ENCODE measurements around the gene LSM14A.

Gene LSM14A

DNA sequence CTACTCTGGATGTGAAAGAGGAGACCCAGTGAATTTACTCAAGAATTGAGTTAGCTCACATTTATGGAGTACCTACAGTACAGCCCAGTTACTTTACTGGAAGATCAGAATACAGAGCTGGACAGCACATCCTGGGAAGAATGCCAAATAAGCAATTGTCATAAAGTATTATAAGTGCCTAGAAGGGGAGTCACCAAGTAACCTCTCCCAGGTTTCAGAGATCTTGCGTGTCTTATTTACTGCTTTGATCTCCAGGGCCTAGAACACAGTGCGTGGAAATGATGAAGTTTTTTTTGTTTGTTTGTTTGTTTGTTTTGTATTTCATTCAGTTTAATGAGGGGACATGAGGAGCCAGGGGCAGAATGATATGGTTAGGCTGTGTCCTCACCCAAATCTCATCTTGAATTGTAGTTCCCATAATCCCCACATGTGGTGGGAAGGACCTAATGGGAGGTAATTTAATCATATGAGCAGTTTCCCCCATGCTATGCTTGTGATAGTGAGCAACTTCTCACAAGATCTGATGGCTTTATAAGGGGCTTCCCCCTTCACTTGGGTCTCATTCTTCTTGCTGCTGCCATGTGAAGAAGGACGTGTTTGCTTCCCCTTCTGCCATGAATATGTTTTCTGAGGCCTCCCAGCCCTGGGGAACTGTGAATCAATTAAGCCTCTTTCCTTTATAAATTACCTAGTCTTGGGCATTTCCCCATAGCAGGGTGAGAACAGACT lies 87.2 kb downstream of the LSM14A start:
- DNase-seq = no peak

DNA sequence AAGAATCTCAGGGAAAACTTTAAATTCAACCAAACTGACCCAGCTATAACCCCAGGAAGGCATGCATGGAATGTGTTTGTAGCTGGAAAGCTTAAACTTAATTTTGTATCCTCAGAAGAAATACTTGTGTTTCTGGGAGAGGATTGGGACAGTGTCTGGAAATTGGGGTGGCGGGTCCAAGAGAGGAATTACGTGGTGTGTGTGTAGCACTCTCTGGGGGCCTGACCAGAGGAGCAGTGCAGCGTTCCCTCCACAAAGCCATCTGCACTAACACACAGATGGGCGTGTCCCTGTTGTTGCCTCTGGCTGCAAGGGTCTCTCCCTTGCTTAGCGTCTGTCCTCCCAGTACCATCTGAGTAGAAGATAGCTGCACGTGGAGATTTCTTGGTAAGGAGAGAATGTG lies 88.5 kb downstream of the LSM14A start:
- DNase-seq = no peak

DNA sequence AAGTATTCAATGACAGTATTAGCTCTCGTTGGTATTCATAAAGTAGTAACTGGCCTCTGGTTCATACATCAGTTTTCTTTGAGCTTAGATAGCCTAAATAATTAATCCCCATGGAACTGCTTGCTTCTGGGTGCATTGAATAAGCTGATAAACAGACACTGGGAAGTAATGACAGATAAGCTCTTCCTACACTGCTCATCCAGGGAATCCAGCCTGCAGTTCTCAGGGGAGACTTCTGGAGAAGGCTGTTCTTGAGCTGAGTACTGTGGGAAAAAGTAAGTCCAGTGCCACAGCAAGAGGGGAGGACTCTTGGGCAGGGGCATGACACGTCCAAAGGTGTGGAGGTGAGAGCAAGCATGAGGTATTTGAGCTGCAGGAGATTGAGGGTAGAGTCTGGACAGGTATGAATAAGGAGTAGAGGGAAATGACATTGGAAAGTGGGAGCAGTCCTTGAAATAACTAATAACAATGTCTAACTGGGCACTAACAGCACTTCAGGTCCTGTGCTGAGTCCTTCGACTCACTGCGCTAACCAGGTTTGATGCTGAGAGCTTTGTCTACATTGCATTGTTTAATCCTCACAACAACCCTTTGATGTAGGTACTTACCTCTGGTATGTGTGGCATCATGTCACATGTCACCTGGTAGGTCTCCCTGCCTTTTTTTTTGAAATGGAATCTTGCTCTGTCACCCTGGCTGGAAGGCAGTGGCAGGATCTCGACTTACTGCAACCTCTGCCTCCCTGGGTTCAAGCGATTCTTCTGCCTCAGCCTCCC lies 89.2 kb downstream of the LSM14A start:
- DNase-seq = no peak

DNA sequence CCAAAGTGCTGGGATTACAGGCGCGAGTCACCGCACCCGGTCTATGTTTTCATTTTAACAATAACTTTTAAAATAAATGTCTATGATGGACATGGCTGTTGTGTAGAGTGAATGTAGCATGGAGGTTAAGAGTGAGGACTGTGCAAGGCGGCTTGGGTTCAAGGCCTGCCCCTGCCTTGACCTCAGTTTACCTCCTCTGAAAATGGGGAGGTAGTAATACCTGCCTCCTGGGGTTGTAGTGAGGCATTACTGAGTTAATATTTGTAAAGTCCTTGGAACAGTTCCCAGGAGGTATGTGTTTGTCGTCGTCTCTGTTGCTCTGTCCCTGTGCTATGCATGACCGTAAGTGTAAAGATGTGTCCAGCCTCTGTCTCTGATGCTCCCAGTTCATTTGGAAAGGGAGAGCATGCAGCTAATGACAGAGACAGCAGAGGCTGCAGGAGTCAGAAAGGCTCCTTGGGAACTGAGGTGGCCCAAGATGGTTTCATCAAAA lies 91.5 kb downstream of the LSM14A start:
- DNase-seq = no peak

DNA sequence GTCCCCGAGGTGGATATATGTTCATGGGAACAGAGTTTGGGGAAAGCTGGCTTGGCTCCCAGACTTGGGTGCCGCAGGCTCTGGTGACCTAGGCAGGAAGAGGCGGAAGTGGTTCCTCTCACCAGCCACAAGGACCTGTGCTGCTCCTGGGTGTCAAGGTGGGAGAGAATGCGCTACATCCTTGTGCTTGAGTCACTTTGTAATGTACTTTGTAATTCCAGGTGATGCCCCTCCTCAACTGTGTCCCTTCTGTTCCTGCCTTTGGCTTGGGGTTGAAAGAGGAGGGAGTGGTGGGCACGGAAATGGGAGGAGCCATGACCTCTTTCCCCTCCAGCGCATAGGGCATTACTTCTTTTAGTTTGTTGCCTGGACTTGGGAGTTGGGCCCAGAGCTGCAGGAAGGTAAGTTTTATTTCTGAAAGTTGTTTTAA lies 92.9 kb downstream of the LSM14A start:
- no peak for DNase-seq

DNA sequence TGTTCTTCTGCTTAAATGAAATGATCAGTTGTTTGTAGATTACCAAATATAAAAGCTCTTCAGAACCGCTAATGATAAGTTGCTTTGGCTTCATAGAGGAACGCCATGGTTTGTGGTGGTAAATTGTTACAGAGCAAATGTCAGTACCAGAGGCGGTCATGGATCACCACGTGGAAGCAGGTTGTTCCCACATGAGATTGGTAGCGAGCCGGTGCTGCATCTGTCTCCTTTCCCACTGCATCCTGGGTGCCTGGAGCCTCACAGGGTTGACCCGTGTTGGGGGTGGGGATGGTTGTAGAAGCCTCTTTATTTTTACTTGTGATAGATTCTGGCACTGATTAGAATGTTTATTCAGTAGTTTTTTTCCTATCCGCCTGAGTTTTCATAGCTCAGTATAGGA lies 96.8 kb downstream of the LSM14A start:
- DNase-seq = no peak

DNA sequence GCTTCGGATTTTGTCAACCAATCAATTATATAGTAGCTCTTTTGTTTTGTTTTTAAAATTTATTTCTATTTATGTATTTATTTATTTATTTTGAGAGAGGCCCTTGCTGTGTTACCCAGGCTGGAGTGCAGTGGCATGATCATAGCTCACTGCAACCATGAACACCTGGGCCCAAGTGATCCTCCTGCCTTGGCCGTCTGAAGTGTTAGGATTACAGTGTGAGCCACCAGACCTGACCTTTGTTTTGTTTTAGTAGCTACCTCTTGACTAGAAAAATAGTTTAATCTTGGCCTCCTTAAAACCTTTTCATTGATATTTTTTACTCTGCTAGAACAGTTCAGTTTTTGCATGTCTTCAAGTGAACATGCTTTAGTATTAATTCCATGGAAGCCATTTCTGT lies 97.2 kb downstream of the LSM14A start:
- DNase-seq = no peak

DNA sequence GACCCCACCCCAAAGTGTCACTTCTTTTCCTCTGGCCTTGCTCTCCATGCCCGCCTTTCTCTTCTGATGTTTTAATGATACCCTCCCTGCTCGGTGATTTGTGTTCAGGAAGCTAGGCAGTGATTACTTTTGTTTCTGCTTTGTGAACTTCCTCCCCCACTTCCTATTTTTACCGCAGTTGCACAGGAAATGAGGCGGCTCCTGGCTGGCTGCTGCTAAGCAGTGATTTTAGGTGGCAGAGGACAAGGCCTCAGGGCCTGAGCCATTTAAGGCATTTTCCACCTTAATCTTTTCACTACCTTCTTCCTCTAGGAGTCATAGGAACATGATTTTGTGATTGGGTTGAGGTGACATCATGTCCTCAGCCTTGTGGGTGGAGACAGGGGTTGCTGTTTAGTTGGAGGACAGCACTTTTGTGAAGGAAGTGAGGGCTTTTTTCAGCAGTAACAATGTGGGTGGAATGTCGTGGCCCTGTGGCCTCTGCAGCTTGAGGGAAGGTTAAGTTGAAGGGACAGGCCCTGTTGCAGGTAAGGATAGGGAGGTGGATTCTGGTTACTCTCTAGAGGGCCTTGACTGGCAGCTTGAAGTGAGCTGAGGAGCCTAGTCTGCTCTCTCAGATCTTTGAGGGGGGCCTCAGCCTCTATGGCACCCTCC lies 97.8 kb downstream of the LSM14A start:
- DNase-seq = no peak

DNA sequence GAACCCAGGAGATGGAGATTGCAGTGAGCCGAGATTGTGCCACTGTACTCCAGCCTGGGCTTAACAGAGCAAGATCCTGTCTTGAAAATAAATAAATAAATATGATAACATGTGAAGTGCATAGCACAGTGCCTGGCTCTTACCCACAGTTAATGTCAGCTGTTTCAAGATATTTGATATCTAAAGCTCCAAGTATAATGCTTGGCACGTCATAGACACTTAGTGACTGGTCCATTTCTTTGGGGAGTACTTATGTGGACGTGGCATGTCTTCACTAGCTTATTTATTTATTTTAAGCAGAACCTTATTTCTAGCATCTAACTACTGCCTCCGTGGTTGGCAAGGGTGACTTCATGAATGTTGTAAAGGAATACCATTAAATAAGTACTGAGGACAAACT lies 100.8 kb downstream of the LSM14A start:
- DNase-seq = no peak

DNA sequence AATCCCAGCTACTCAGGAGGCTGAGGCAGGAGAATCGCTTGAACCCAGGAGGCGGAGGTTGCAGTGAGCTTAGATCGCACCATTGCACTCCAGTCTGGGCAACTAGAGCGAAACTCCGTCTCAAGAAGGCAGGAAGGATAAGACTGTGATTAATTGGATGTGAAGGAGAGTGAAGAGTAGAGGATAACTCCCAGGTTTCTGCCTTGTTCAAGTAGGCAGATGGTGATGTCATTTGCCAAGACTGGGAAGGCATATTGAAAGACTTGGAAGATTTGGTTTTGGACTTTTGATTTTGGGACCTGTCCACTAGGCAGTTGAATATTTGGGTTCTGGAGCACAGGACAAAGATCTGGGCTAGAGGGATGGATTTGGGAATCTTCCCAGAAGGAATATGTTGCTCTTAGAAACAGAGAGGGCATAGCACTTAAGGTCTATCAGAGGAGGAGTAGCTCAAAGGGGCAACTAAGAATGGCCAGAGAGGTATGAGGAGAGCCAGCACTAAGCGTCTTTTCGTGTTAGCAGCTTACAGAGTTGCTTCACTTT lies 102.1 kb downstream of the LSM14A start:
- DNase-seq = no peak

DNA sequence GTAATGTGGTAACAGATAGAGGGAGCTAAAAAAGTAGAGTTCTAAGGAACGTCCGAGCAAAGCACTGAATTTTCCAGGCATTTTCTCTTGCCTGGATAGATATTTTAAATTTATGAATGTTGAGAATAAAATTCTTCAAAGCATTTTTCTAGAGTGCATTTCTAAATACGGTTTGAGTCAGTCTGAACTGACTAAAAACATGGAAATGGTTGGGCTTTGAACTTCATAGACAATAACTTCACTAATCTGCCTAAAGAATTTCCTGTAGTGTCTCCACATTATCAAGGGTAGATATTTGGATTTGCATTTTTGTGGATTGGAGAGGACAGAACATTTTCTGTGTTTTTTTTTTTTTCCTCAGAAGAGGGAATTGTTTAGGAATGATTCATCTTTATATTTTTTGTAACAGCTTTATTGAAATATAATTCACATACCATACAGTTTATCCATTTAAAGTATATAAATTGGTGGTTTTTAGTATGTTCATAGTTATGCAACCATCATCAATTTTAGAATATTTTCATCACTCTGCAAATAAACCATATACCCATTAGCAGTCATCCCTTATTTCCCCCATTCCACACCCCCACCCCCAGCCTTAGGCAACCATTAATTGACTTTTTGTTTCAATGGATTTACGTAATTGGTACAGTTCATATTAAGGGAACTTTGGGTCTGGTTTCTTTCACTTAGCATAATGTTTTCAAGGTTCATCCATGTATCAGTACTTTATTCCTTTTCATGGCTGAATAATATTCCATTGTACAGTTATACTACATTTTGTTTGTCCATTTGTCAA lies 102.7 kb downstream of the LSM14A start:
- DNase-seq = no peak

DNA sequence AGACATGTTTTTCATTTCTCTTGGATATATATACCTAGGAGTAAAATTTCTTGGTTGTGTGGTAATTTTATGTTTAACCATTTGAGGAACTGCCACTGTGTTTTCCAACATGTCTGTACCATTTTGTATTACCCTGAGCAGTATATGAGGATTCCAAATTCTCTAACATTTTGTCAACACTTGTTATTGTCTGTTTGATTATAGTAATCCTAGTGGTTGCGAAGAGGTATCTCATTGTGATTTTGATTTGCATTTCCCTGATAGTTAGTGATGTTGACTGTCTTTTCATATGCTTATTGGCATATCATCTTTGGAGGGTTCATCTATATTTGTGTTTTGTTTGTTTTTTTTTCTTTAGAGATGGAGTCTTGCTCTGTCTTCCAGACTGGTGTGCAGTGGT lies 103.4 kb downstream of the LSM14A start:
- DNase-seq = no peak

DNA sequence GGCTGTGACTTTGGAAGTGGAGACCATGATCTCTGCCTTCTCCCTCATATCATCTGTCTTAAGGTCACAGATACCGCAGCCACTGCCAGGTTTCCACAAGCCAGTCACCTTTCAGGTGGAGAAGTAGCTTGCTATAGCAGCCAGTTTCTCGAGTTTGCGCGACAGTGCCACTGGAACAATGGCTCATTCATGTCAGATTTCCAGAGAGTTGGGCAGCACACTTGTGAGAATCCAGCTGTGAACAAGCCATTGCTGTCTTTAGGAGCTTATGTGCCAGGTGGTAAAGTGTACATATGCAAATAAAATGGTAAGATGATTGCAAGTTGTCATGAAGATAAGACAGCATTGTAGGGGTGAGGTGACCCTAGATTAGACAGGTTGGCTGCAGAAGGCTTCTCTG lies 104.3 kb downstream of the LSM14A start:
- peak; percentile 4 for DNase-seq

DNA sequence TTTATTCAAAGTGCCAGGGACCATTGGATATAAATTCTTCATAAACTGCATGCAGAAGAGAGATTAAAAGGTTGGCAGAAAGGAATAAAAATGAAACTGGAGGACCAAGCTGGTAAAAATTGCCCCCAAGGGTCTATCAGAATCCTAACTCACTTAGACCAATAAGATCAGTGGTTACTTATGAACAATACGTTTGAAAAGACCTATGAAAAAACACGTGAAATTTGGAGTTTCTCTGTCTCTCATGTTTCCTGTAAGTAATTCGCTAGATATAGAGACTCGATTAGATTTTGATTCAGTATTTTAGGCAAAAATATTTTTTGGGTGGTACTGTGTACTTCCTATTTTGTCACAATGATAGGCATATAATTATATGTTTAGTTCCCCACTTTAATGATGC lies 104.9 kb downstream of the LSM14A start:
- DNase-seq = no peak

DNA sequence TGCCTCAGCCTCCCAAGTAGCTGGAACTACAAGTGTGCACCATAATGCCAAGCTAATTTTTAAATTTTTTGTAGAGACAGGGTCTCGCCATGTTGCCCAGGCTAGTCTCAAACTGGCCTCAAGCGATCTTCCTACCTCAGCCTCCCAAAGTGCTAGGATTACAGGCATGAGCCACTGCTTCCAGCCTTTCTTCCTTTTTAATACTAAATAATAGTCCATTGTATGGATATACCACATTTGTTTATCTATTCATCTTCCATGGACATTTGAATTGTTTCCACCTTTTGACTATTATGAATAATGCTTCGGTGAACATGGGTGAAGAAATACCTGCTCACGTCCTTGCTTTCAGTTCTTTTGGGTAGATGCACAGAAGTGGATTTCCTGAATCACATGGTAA lies 106.5 kb downstream of the LSM14A start:
- no peak for DNase-seq
